SKM-1 (cell line): Measurements from ENCODE around the gene COG8.
A peak's percentile ranks its signal among the peaks of the same experiment; 100 is the strongest.
"Not testable (repeated sequence)": the region's sequence is repeated elsewhere in the genome, so short reads cannot be mapped to it uniquely, and the experiment has no call there.

ENCODE experiments used
- DNase-seq: peaks from one replicate; lab custom pipeline; 2025; ENCODE audit not compliant: unreplicated experiment; lab: John Stamatoyannopoulos, UW

COG8 gene, protein sequence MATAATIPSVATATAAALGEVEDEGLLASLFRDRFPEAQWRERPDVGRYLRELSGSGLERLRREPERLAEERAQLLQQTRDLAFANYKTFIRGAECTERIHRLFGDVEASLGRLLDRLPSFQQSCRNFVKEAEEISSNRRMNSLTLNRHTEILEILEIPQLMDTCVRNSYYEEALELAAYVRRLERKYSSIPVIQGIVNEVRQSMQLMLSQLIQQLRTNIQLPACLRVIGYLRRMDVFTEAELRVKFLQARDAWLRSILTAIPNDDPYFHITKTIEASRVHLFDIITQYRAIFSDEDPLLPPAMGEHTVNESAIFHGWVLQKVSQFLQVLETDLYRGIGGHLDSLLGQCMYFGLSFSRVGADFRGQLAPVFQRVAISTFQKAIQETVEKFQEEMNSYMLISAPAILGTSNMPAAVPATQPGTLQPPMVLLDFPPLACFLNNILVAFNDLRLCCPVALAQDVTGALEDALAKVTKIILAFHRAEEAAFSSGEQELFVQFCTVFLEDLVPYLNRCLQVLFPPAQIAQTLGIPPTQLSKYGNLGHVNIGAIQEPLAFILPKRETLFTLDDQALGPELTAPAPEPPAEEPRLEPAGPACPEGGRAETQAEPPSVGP

GRCh38 chr16:69339289-69340094 lies at the start of gene COG8, which contains the start of gene NIP7:
COG8 (minus strand) TSS chr16:69339564; CDS start chr16:69339552, 12 bp downstream.
NIP7 (plus strand) TSS chr16:69339772; CDS start chr16:69339830, 58 bp downstream.
- DNase-seq, result peak; percentile 99

GRCh38 chr16:69386596-69386995 lies 47.2 kb upstream of the COG8 start:
- no peak for DNase-seq

DNA sequence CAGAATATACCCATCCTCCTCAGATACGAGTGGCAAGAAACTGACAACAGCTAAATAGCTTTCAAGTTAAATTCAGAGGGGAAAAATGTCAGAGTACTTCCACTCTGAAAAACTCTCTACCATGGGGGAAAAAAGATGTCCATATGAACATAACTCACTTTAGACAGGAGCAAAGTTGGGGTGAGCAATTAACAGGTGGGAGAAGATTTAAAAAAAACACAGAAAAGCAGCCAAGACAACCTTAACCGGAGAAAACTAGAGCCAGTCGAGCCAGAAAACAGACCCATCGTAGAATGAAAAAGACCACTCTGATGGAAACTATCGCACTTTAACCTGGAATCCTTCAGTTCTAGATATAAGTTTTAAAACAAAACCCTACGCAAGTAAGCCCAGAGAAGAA lies 45.6 kb upstream of the COG8 start:
- no peak for DNase-seq

- no peak for DNase-seq
Measured at GRCh38 chr16:69382421-69382820, 43.1 kb upstream of the COG8 start.

DNA sequence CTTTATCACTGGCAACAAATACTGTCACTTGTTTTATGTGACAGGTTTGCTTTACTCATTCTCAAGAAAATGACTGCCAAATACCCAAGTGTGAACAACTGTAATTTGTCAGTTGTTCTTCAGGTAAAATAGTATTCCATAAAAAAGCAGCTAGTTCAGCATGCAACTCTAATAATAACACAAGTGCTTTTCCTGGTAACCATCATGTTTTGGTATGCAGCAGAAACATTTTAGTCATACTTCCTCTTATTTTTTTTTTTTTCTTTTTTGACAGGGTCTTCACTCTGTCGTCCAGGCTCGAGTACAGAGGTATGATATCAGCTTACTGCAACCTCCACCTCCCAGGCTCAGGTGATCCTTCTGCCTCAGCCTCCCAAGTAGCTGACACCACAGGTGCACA lies 41.9 kb upstream of the COG8 start:
- no peak for DNase-seq

DNA sequence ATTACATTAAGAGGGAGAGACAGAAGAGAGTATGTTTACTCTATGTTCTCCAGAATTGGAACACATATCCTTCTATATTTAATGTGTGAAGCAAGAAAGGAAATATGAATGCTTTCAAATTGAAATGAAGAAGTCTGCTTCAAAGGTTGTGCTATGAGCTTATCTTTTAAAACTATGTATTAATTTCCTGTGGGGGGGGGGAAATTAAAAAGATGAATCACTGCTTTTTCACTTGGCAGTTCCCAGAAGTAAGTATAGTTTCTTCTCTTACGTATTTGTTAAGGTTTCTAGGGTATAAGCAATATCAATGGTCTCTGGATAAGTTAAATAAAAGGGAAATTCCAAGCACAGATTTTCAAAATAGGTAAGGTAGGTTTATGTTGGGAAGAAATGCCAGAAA lies 39.4 kb upstream of the COG8 start:
- DNase-seq, result no peak

DNA sequence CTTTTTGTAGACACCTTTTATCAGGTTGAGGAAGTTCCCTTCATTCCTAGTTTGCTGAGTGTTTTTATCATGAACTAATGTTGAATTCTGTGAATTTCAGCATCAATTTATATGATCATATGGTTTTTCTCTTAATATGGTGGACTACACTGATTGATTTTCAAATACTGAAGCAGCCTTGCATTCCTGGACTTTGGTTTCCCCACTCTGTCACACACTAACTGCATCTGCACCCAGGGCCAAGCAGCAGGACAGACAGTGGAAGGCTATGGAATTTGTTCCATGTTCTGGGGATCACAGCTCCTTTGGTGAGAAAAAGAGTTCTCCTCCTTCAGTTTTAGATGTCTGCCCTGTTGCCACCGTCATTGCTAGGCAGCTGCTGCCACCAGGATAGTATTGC lies 38.7 kb upstream of the COG8 start:
- DNase-seq, result no peak

DNA sequence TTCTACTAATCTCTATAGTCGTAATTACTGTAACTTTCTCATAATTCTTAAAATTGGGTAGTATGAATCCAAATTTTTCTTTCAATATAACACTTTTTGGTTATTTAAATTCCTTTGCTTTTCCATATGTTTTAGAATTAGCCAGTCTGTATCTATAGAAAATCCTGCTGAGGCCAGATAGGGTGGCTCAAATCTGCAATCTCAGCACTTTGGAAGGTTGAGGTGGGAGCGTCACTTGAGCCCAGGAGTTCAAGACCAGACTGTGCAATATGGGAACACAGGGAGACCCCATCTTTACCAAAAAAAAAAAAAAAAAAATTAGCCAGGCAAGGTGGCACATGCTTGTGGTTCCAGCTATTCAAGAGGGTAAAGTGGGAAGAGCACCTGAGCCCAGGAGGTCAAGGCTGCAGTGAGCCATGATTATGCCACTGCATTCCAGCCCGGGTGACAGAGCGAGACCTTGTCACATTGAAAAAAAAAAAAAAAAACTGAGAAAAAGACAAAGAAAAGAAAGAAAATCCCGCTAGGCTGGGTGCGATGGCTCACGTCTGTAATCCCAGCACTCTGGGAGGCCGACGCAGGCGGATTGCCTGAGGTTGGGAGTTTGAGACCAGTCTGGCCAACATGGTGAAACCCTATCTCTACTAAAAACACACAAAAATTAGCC lies 37.2 kb upstream of the COG8 start:
- DNase-seq, result no peak

GRCh38 chr16:69373019-69373418 lies 33.7 kb upstream of the COG8 start:
- no peak for DNase-seq

DNA sequence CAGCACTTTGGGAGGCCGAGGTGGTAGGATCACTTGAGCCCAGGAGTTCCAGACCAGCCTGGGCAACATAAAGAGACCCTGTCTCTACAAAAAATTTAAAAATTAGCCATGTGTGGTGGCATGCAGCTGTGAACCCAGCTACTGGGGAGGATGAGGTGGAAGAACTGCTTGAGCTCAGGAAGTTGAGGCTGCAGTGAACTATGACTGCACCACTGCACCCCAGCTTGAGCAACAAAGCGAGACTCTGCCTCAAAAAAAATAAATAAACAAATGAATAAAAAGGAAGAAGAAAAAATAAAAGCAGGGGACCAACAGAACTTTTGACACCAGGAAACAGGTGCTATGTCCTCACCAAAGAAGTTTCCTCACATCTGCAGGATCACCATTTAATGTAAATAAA lies 32.2 kb upstream of the COG8 start:
- DNase-seq, result no peak

DNA sequence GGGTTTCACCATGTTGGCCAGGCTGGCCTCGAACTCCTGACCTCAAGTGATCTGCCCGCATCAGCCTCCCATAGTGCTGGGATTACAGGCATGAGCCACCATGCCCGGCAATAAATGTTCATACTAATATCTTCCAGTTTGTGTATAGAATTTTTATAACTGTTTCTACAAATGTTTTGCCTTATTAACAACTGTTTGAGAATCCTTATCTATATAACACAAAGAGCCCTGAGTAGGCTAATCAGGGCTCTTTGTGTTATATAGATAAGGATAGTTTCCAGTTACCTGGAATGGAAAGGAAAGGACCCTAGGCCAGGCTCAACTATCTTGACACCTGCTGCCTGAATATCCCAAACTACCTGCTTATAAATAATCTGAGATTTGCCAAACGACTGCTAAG lies 29.5 kb upstream of the COG8 start:
- DNase-seq, result no peak

DNA sequence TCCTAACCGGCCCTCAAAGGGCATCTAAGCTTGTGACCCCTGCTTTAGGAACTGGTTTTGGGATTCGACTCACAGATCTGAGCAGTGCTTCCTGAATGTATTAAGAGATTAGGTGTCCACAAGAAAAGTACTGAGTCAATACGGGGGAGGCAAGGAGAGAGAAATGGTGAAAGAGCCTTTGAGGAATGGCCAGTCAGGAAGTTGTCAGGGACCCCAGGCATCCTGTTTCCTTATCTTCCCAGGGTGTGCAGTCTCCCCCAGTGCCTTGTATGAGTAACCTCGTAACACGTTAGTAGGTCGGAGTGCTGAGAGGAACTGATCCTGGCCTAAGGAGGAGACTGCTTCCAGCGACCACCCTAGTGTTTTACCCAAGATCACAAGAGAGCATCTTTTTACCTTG lies 28.6 kb upstream of the COG8 start:
- DNase-seq, result no peak

DNA sequence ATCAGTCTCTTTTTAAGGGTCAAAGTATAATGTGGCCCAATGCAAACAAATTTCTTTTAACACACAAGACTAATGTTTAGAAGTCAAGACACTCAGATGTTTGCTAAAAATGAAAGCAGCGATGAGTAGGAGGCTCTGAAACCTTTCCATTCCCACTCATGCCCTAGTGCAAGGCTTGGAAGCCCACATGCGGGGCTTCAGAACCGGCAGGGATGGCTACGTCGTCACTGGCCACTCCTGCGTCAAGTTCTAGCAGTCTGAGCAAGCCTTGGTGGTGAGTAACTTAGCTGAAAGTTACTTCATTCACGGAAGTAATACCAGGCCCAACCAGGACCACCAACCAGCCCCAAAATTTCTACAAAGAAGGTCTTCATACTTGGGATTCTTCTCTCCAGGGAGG lies 27.1 kb upstream of the COG8 start:
- no peak for DNase-seq

GRCh38 chr16:69365901-69366300 lies 26.5 kb upstream of the COG8 start:
- no peak for DNase-seq

DNA sequence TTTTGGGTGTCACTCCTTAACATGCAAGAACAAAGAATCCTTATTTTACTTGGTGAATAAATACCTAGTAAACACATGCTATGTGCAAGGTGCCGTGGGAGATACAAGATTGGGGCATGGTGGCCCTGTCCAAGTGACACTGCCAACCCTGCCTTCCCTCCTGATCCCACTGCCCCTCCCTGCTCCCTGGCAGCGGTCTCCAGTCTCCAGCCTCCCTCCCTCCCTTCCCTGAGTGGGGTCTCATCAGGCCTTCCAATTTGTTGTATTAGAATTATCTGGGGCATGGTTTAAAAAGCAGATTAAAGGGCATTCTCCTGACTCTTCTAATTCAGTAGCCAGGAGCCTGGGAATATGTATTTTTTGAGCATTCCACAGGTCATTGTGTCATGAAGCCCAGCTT lies 24.7 kb upstream of the COG8 start:
- DNase-seq, result no peak

DNA sequence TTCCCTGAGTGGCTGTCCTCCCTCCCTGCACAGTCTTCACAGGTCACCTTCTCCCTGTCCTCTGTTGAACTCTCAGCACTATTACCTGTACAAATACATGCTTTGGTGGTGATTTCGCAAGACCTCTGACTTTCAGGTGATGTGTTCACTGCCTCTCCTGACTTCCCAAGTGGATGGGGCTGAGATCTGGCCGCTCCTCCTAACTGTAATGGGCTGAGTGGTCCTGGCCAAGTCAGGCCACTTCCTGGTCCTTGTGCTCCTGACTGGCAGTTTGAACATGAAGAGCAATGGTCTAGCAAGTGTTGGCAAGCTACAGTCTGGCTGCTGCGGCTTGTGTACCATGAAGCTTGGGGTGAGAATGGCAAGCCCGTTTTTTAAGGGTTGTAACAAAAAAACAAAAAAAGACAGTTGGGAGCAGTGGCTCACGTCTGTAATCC lies 23.9 kb upstream of the COG8 start:
- DNase-seq, result no peak

DNA sequence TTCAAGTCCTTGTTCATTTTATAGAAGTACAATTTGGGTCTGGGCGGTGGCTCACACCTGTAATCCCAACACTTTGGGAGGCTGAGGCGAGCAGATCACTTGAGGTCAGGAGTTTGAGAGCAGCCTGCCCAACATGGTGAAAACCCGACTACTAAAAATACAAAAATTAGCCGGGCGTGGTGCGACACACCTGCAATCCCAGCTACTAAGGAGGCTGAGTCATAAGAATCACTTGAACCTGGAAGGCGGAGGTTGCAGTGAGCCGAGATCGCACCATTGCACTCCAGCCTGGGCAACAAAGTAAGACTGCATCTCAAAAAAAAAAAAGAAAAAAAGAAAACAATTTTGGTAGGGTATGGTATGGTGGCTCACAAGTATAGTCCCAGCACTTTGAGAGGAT lies 20.7 kb upstream of the COG8 start:
- not testable (repeated sequence) for DNase-seq

GRCh38 chr16:69351309-69352027 lies 12.1 kb upstream of the COG8 start, which contains the start of gene TMED6:
TMED6 (minus strand) TSS chr16:69351786; CDS start chr16:69351753, 33 bp downstream.
- DNase-seq, result no peak

DNA sequence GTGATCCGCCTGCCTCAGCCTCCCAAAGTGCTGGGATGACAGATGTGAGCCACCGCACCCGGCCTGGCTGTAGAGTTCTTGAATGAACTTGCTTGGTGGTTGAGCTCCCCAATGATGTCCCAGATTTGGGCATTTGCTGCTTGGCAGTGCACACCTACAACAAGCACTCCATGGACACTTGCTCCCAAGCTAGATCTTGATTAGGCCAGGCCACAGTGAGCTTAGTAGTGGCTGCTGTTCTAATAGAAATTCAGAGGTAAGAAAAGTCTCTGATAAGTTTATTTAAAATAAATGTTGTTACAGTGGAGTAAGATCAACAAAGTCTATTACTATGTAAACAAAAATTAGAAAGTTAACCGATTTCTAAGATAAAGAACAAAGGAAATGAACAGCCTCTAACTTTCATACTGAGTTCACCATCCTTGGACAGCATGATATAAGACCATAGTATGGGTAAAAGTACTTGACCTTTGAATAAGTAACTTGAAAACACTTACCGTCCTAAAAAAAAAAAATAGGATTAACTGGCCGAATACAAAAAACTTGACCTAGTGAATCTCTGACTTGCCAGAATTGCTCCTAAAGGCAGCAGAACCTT lies 11.3 kb upstream of the COG8 start:
- no peak for DNase-seq

GRCh38 chr16:69349536-69349935 lies 10.2 kb upstream of the COG8 start:
- DNase-seq, result no peak
